ENCODE data around the gene PRIM2.

DNA sequence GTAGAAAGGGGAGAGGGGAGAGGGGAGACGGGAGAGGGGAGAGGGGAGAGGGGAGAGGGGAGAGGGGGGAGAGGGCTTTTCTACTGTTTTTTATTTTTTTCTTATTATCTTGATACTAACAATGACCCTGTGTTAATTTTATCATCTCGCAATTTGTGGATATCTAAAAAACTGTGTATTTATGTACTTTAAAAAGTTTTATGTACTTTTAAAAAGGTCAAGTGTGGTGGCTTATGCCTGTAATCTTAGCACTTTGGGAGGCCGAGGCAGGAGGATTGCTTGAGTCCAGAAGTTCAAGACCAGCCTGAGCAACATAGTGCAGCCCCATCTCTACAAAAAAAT, 5.5 kb upstream of the PRIM2 start:
- TF ChIP-seq, protein P1, sequence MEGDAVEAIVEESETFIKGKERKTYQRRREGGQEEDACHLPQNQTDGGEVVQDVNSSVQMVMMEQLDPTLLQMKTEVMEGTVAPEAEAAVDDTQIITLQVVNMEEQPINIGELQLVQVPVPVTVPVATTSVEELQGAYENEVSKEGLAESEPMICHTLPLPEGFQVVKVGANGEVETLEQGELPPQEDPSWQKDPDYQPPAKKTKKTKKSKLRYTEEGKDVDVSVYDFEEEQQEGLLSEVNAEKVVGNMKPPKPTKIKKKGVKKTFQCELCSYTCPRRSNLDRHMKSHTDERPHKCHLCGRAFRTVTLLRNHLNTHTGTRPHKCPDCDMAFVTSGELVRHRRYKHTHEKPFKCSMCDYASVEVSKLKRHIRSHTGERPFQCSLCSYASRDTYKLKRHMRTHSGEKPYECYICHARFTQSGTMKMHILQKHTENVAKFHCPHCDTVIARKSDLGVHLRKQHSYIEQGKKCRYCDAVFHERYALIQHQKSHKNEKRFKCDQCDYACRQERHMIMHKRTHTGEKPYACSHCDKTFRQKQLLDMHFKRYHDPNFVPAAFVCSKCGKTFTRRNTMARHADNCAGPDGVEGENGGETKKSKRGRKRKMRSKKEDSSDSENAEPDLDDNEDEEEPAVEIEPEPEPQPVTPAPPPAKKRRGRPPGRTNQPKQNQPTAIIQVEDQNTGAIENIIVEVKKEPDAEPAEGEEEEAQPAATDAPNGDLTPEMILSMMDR (conservative IDR thresholded peaks at IDR 0.05; ENCODE audit: low read depth, low read length): no peak
- TF ChIP-seq EZH2 (IDR thresholded peaks at IDR 0.05; ENCODE audit: borderline replicate concordance, low read depth, low read length, poor library complexity, severe bottlenecking): no peak
